ENCODE results near the gene ARID5A.
"Not testable (repeated sequence)": the region's sequence is repeated elsewhere in the genome, so short reads cannot be mapped to it uniquely, and the experiment has no call there.

ARID5A gene

DNA sequence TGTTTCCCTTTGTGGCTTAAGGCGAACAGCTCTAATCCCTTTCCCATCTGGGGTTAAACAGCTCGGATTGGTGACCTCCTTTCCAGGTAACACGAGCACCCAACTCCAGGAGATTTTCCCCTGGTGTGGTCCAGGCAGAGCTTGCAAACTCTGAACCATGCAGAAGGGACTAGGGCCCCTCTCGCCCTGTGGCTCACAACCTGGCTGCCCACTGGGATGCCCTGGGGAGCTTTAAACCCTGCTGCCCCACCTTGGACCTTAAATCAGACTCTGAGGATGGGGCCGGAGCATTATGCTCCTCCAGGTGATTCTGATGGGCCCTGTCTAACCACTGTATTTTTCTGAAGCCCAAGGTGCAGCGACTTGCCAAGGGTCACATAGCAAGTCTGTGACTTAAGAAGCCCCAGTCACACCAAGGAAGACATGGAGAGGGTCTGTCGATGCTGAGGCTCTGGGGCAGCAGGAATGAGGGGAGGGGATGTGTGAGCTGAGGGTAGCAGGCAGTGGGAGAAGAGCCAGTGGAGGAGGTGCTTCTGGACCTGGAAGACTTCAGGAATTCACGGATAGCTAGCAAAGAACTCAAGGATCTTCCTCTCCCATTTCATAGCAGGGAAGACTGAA is 5.9 kb downstream of the ARID5A start:
- DNase-seq, result no peak

DNA sequence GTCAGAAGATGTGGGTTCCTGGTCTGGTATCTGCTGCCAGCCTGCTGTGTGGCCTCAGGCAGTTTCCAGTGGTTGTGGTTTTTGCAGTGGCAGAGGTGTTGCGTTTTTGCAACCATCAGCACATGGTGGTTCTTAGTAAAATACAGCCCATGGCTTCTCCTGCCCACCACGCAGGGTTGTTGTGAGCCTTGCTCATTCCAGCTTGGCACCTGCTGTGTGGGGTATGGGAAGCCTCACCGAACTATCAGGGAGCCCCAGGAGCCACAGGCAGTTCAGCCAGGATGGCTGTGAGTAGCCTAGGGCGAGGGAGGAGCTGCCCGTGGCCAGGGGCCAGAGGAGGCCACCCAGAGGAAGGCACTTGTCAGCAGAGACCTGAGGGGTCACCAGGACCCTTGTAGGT is 9.8 kb downstream of the ARID5A start:
- DNase-seq, result no peak

DNA sequence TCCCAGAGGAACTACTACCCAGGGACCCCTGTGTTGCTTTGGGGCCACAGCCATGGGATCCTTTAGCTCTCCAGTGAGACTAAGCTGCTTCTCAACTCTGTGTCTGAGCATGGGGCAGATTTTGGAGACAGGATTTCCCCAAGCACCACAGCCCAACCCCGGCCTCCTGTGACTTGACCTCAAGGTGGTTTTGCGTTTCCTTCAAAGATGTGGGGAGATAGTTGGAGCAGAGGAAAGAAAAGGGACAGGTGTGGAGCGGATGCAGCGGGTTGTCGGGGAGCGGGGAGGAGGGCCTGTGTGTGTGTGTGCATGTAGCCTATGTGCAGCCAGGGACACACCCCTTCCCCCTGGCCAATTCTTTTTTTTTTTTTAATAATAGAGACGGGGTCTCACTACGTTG is 10.2 kb downstream of the ARID5A start:
- DNase-seq, result no peak

DNA sequence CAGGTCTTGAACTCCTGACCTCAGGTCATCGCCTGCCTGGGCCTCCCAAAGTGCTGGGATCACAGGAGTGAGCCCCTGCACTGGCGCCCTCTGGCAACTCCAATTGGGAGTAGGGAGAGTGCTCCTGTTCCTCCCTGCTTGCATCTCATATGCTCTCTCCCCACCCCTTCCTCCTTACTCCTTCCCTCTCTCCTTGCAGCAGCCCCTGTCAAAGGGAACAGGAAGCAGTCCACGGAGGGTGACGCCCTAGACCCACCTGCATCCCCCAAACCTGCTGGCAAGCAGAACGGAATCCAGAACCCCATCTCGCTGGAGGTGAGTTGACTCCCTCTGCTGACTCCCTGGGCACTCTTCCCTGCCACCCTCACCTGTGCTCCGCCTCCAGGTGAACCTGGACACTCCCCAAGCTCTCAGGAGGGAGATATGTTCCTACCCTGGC is 10.7 kb downstream of the ARID5A start:
- DNase-seq, result no peak

DNA sequence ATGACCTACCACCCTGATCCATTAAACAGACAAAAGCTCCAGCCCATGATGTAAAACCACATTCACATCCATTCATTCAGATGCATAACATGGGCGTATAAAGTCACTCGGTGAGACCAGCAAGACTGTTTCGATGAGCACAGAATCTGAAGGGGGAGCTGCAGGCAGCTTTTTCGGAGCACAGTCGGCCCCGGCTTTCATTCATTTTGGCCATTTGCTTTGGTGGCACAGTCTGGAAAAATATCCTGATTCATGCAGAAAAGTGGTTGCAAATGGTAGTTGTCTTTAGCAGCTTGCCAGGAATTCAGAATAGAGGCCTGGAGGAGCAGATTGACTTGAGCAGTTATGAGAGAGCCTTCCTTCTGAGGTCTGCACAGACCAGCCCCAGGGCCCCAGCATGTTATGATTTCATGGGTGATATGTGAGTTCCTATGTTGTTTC is 11.2 kb downstream of the ARID5A start:
- no peak for DNase-seq

DNA sequence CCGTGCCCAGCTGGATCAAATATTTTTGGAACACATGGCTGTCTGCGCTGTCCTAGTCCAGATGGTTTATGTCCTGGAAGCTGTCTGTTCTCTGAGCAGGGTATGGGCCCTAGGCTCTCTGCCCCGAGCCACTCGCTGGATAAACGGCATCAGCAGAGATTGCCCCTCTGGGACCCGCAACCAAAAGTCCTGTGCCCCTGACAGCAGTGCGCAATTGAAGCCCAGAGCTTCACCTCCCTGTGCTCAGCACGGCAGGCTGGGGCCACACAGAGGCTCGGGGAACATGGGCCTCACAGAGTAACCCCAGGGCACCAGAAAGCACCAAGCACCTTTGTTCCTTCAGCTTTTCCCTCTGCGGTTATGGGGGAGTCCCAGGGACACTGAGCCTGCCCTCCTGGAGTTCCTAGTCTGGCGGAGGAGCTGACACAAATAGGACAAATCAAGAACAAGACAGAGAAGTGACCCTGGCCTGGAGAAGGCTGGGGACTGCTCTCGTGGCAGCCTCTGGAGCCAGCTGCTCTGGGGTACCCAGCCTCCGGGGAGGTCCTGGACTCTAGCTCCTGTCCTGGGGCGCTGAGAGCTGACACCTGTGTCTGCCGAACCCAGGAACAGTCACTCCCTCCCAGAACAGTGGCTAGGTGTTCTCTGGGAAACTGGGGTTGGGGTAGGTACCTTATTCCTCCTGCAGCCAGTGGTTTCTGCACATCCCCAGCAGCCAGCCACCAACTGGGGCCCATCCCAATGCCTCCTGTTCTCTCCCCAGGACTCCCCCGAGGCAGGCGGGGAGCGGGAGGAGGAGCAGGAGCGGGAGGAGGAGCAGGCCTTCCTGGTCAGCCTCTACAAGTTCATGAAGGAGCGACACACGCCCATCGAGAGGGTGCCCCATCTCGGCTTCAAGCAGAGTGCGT is 12.3 kb downstream of the ARID5A start:
- DNase-seq, result no peak

DNA sequence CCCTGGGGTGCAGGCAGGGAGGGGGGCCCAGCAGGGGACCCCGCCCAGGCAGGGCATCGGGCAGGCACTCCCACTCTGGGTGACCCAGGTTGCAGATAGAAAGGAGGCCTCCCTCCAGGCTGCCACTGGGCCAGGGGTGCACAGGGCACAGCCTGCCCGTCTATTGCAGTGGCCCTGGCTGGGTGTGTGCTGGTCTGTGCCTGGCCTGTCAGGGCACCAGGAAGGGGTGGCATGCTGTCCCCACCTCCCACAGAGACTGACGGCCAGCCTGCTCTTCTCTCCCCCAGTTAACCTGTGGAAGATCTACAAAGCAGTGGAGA is 12.9 kb downstream of the ARID5A start:
- DNase-seq, result no peak

DNA sequence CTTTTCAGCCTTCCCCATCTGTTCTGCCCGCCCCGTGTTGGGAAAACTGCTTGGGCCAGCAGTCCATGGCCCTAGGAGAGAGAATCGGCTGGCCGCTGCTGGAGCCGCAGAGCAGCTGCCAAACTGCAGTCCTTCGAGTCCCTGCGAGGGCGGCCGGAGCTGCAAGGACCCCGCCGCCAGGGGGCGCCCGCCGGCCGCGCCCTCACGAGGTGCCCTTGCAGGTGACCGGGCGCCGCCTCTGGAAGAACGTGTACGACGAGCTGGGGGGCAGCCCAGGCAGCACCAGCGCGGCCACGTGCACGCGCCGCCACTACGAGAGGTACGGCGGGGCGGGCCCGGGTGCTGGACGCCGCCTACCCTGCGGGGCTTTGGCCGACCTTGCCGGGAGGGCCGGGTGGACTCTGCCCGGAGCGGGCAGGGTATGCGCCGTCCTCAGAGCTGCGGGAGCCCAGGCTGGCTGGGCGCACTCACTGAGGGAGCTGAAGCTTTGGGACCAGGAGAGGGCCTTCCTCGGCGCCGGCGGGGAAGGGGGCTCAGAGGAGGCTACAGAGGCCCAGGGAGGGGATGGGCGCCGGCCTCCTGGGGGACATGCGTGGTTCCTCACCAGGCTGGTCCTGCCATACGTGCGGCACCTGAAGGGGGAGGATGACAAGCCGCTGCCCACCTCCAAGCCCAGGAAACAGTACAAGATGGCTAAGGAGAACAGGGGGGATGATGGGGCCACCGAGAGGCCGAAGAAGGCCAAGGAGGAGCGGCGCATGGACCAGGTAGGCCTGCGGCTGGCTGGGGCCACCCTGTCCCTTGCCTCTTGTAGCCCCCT is 13.6 kb downstream of the ARID5A start:
- no peak for DNase-seq

DNA sequence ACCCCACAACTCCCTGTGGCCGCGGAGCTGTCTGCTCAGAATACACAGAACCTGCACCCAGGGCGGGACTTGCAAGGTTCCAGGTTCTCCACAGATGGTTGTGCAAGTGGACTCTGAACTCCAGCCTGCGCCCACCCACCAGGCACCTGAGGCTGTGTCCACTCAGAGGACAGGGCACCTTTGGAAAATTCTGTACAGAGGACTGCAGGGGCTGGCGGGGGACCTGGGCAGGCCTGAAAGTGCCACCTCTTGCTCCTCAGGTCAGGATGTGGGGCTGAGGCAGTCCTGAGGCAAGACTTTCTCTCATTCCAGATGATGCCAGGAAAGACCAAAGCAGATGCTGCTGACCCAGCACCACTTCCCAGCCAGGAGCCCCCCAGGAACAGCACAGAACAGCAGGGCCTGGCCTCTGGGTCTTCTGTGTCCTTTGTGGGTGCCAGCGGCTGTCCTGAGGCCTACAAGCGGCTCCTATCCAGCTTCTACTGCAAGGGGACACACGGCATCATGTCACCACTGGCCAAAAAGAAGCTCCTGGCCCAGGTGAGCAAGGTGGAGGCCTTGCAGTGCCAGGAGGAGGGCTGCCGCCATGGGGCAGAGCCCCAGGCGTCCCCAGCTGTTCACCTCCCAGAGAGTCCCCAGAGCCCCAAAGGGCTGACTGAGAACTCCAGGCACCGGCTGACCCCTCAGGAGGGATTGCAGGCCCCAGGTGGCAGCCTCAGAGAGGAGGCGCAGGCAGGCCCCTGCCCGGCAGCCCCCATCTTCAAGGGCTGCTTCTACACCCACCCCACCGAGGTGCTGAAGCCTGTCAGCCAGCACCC is 14.4 kb downstream of the ARID5A start:
- no peak for DNase-seq

DNA sequence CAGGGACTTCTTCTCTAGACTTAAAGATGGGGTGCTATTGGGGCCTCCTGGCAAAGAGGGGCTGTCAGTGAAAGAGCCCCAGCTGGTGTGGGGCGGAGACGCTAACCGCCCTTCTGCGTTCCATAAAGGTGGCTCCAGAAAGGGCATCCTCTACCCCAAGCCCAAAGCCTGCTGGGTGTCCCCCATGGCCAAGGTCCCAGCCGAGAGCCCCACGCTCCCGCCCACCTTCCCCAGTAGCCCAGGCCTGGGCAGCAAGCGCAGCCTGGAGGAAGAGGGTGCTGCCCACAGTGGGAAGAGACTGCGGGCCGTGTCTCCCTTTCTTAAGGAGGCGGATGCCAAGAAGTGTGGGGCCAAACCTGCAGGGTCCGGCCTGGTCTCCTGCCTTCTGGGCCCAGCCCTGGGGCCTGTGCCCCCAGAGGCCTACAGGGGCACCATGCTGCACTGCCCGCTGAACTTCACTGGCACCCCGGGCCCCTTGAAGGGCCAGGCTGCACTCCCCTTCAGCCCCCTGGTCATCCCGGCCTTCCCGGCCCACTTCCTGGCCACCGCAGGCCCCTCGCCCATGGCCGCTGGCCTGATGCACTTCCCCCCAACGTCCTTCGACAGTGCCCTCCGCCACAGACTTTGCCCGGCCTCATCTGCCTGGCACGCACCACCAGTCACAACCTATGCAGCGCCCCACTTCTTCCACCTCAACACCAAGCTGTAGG is 15.2 kb downstream of the ARID5A start:
- DNase-seq, result no peak

DNA sequence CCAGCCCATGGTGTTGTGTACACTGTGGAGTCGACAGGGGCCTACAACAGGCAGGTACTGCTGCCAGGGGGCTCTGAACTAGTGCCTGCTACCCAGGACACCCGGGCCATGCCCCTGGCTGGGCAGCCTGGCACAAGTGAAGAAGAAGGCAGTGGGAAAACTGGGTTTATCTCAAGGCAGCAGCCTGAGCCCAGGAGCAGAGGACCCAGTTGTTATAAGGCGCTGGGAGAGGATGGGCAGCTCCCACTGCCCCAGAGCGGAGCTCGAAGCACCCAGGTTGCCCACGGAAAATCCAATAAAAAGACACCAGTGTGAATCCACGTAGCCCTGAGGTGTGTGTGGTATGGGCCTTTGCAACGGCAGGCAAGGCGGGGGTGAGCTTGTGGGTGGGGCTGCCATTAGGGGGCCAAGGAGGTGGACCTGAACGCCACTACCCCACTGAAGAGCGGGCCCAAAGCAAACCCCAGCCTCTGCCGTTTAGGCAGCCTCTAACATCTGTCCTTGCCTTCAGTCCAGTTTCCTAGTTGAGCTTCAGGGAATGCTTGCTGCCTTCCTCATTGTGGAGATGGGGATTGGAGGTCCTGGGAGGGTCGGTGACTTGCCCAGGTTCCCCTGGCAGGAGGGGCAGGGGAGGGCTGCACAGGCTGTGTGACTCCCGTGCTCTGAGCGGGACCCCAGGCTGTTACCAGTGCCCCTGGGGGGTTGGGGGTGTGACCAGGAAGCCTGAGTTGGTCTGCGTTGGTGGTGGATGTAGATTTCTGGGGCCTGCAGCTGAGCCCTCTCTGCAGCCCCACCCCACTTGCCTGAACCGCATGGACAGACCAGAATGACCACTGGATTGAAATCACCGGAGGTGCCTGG is 16.0 kb downstream of the ARID5A start:
- no peak for DNase-seq

DNA sequence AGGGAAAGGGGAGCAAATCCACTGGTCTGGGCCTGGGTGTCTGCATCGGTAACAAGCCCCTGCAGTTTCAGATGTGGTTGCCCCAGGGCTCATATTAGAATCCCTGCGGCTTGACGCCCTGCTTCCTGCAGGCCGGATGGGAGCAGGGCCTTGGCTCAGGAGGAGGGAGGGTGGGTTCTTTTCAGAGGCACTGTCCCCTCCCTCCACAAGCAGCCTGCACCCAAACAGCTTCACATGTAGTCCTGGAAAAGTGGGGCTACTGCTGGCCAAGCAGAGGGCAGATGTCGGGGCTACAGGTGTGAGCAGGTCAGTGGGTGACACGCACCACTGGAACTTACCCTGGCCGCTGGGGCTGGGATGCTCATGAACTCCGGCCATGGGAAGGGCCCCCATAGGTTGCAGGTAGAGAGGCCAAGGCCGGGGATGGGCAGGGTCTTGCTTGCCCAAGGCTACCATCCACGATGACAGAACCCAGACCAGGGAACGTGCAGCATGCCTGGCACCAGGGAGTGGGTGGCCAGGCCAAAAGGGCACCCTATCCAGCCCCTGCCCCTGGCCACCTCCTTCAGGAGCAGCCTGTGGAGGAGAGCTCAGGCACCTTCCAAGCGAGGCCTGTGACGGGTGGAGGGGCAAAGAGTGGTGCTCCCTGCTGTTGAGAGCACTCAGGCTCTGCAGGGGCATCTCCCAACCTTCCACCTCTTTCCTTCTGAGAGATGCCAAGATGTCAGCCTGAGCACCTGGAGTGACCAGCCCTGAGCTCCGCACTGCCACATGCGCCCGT is 16.8 kb downstream of the ARID5A start:
- DNase-seq, result no peak

DNA sequence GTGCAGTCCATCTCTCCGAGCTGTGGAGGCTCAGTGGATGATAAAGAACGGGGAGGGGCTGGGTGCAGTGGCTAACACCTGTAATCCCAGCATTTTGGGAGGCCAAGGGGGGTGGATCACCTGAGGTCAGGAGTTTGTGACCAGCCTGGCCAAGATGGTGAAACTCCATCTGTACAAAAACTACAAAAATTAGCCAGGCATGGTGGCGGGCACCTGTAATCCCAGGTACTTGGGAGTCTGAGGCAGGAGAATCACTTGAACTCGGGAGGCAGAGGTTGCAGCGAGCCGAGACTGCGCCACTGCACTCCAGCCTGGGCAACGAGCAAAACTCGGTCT is 17.4 kb downstream of the ARID5A start:
- not testable (repeated sequence) for DNase-seq

DNA sequence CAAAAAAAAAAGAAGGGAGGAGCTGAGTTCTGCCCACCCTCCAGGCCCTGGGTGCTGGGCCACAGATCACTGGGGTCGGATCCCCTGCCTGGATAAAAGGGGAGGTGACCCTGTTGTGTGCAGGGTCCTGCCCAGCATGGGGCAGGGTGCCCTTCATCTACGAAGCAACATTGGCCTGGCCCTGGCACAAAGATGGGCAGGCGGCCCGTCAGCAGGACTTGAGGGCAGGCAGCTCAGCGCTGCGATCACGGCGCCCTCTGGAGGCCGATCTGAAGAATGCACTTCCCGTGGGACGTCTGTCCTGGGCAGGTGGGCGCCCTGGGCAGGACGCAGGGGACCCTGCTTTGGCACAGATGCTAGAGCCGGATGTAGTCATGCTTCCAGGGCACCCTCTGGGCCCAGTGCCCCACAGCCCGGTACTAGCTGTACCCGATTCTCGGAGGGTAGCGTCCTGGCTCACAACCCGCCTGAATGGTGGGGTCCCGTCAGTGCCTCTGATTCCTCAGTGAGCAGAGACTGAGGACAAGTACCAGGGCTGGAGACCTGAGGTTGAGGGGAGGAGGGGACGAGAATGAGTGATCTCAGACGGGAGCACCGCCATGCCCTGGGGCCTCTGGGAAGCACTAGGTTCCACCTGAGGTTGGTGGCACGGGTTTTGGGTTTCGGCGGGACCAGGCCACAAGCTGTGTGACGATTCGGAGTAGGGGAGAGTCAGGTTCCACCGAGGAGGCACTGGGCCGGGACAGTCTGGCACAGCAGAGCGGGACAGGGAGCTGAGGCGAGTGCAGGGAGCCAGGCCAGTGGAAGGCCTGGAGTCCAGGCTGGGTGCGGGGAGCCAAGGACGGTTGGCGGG is 18.0 kb downstream of the ARID5A start:
- DNase-seq, result no peak

DNA sequence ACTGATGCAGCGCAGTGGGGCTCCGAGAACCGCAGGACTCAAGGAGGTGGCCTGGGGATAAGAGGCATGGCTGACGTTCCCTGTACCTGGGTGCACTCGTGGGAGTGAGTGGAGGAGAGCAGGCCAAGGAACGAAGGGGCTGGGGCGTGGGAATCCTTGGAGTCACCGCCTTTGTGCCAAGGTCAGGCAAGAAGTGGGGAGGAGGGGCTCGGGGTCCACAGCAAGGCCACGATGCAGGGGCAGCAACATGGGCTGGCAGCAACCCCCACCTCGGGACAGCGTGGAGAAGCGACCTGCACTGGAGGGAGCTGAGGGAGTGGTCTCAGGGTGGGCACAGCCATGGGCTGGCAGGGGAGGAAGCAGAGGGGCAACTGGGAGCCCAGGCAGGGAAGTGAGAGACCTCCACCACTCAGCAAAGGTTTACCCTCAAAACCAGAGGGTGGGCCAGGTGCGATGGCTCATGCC is 18.6 kb downstream of the ARID5A start:
- DNase-seq, result no peak

DNA sequence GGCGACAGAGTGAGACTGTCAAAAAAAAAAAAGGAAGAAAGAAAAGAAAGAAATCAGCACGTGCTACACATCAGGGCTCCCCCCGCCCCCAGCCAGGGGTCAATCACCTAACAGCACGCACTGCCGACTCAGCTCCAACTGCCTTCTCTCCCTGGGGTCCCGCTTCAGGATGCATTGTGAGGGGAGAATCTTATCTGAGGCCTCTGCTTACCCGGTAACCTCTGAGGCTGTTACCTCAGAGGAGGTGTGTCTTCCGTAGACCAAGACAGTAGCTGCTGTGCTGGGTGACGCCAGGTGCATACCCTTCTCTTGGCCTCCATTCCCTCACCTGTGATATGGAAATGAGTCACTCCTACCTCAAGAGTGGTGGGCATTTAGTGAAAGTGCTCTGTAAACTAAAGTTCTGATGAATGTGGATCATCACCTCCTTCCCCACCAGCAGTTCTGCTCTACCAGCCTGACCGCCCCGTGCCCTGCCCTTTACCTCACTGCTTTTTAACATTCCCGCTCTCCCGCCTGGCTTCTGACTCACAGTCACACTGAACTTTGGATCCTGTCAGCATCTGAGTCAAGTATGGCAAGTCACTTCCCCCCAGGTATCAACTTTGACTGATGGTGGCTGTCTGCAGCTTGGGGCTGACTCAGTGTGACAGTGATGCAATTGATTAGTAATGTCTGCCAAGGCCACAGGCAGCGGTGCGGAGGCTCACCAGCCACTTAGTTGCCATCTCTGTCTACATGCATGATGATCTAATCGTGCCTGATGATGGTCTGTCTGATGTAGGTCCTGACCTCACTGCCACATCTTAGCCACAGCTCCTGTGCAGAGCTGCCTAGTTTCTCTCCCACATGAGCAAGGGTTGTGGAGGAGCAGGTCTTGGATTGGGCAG is 20.1 kb downstream of the ARID5A start:
- DNase-seq, result no peak

DNA sequence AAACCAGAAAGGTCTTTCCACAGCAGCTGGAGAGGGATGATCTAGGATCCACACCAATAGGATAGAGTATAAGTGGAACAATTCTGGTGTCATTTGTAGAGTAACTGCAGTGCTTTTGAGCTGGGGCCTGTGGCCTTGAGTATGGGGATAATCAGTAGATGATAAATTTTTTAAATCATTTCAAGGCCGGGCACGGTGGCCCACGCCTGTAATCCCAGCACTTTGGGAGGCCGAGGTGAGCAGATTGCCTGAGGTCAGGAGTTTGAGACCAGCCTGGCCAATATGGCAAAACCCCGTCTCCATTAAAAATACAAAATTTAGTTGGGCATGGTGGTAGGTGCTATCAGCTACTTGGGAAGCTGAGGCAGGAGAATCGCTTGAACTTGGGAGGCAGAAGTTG is 20.9 kb downstream of the ARID5A start:
- not testable (repeated sequence) for DNase-seq

DNA sequence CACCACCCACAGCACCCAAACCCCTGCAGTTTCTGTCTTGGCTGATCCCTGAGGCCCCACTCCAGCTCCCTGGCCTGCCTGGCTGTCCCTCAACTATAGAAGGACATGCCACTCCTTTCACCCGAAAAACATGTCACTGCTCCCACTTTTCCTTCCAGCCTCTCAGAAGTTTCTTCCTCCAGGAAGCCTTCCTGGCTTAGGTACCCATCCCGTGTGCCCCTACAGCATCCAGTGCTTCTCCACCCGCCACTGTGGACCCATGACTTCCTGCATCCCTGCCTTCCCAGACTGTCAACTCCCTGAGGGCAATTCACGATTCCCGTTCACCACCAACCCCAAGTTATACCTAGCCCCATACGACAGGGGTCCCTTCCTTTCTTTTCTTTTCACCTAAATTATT is 21.5 kb downstream of the ARID5A start:
- DNase-seq, result no peak

Measured in NCI-H2107 (cell line).